GM18868 (cell line): ENCODE measurements around the gene ZFAND3.

Source experiments
- ATAC-seq: cut with Tn5 transposase; IDR thresholded peaks from one replicate; pipeline ENCODE4 v1.9.1; 2021; ENCODE audit warnings: mild to moderate bottlenecking, moderate library complexity; ENCODE audit not compliant: unreplicated experiment

ZFAND3 gene

GRCh38 chr6:37819177-37819801 lies at the start of gene ZFAND3:
Gene ZFAND3, plus strand, starts transcription at chr6:37819727. Its CDS starts 219 bp downstream, at chr6:37819946.
- ATAC-seq: peak; percentile 82

GRCh38 chr6:37774028-37774680 lies 45.4 kb upstream of the ZFAND3 start:
- no peak for ATAC-seq

GRCh38 chr6:37776566-37776965 lies 43.0 kb upstream of the ZFAND3 start:
- no peak for ATAC-seq

GRCh38 chr6:37777272-37777834 lies 42.2 kb upstream of the ZFAND3 start:
- peak; percentile 66 for ATAC-seq

GRCh38 chr6:37779111-37779800 lies 40.3 kb upstream of the ZFAND3 start:
- no peak for ATAC-seq

- ATAC-seq: no peak
These were observed 39.5 kb upstream of the ZFAND3 start for GRCh38 chr6:37779902-37780628.

GRCh38 chr6:37781788-37782187 lies 37.7 kb upstream of the ZFAND3 start:
- ATAC-seq: no peak

- no peak for ATAC-seq
These were observed 36.3 kb upstream of the ZFAND3 start for GRCh38 chr6:37783025-37783855.

- no peak for ATAC-seq
These were observed 35.5 kb upstream of the ZFAND3 start for GRCh38 chr6:37783856-37784584.

- ATAC-seq: no peak
These were observed 35.0 kb upstream of the ZFAND3 start for GRCh38 chr6:37784585-37784967.

GRCh38 chr6:37785002-37785662 lies 34.4 kb upstream of the ZFAND3 start:
- no peak for ATAC-seq

- ATAC-seq: no peak
These were observed 33.8 kb upstream of the ZFAND3 start for GRCh38 chr6:37785663-37786270.

GRCh38 chr6:37787216-37787615 lies 32.3 kb upstream of the ZFAND3 start:
- no peak for ATAC-seq

GRCh38 chr6:37788259-37788658 lies 31.3 kb upstream of the ZFAND3 start:
- ATAC-seq: no peak

GRCh38 chr6:37791156-37791919 lies 28.2 kb upstream of the ZFAND3 start:
- ATAC-seq: peak; percentile 99

- ATAC-seq: no peak
These were observed 27.0 kb upstream of the ZFAND3 start for GRCh38 chr6:37792457-37793033.

- ATAC-seq: no peak
These were observed 26.5 kb upstream of the ZFAND3 start for GRCh38 chr6:37793067-37793466.

- no peak for ATAC-seq
These were observed 24.7 kb upstream of the ZFAND3 start for GRCh38 chr6:37794825-37795224.
